Trophoblast cell (in vitro differentiated cells and primary cell): ENCODE measurements around the gene SF3B2.

Source experiments
- DNase-seq, 2 donors: peaks; one replicate each; pipeline ENCODE4 v3.0.0-alpha.2; 2016
- H2AFZ ChIP-seq: 2 replicates; pipeline ENCODE4 v1.6.1; 2013; ENCODE audit warnings: low read length, moderate library complexity, mild to moderate bottlenecking; ENCODE audit not compliant: insufficient read depth, poor library complexity
- H2AK5ac ChIP-seq: 2 replicates; pipeline ENCODE4 v1.6.1; 2013; ENCODE audit warnings: mild to moderate bottlenecking, low read length
- H2BK120ac ChIP-seq: 2 replicates; pipeline ENCODE4 v1.6.1; 2013; ENCODE audit warnings: low read length, mild to moderate bottlenecking, moderate library complexity; ENCODE audit not compliant: insufficient read depth, poor library complexity
- H2BK12ac ChIP-seq: 2 replicates; pipeline ENCODE4 v1.6.1; 2013; ENCODE audit warnings: mild to moderate bottlenecking, low read length, moderate library complexity
- H2BK5ac ChIP-seq: 2 replicates; pipeline ENCODE4 v1.6.1; 2013; ENCODE audit warnings: low read length, low read depth, moderate library complexity, mild to moderate bottlenecking; ENCODE audit not compliant: poor library complexity
- H3K14ac ChIP-seq: 2 replicates; pipeline ENCODE4 v1.6.1; 2013; ENCODE audit warnings: mild to moderate bottlenecking, low read length
- H3K18ac ChIP-seq: 2 replicates; pipeline ENCODE4 v1.6.1; 2013; ENCODE audit warnings: mild to moderate bottlenecking, low read length
- H3K23ac ChIP-seq: 2 replicates; pipeline ENCODE4 v1.6.1; 2013; ENCODE audit warnings: low read length
- H3K27ac ChIP-seq: 2 replicates; pipeline ENCODE4 v1.5.1; 2013; ENCODE audit warnings: low read depth, mild to moderate bottlenecking, inconsistent platforms, low read length, moderate library complexity
- H3K27me3 ChIP-seq: 2 replicates; pipeline ENCODE4 v1.6.1; 2013; ENCODE audit warnings: inconsistent platforms, mild to moderate bottlenecking, low read length, moderate library complexity; ENCODE audit not compliant: insufficient read depth
- H3K36me3 ChIP-seq, 2 experiments: 1 replicate in 1 of 2; 2 replicates in 1 of 2; pipeline ENCODE4 v1.6.1; 2013; ENCODE audit warnings: low read length in 2 of 2, mild to moderate bottlenecking in 2 of 2, moderate library complexity in 1 of 2; ENCODE audit not compliant: insufficient read depth in 2 of 2, control insufficient read depth in 1 of 2
- H3K4ac ChIP-seq: 2 replicates; pipeline ENCODE4 v1.6.1; 2013; ENCODE audit warnings: low read depth, mild to moderate bottlenecking, low read length, moderate library complexity
- H3K4me1 ChIP-seq, 2 experiments: 1 replicate in 1 of 2; 2 replicates in 1 of 2; pipeline ENCODE4 v1.6.1; 2013; ENCODE audit warnings: low read length in 2 of 2, mild to moderate bottlenecking in 2 of 2, moderate library complexity in 1 of 2; ENCODE audit not compliant: insufficient read depth in 2 of 2, control insufficient read depth in 1 of 2
- H3K4me2 ChIP-seq: 2 replicates; pipeline ENCODE4 v1.6.1; 2013; ENCODE audit warnings: inconsistent platforms, mild to moderate bottlenecking, low read length, moderate library complexity
- H3K4me3 ChIP-seq: 2 replicates; pipeline ENCODE4 v1.5.1; 2013; ENCODE audit warnings: mild to moderate bottlenecking, low read depth, low read length, inconsistent platforms
- H3K79me1 ChIP-seq: one replicate; pipeline ENCODE4 v1.6.1; 2013; ENCODE audit warnings: low read length
- H3K79me2 ChIP-seq: 2 replicates; pipeline ENCODE4 v1.6.1; 2013; ENCODE audit warnings: low read length, mild to moderate bottlenecking; ENCODE audit not compliant: control insufficient read depth, insufficient read depth, poor library complexity
- H3K9ac ChIP-seq: 2 replicates; pipeline ENCODE4 v1.6.1; 2013; ENCODE audit warnings: mild to moderate bottlenecking, low read length
- H3K9me3 ChIP-seq: 2 replicates; pipeline ENCODE4 v1.6.1; 2013; ENCODE audit warnings: low read depth, mild to moderate bottlenecking, control low read depth, inconsistent platforms, low read length; ENCODE audit not compliant: insufficient read depth
- H4K12ac ChIP-seq: 2 replicates; pipeline ENCODE4 v1.6.1; 2013; ENCODE audit warnings: low read depth, mild to moderate bottlenecking, low read length, moderate library complexity
- H4K8ac ChIP-seq: 2 replicates; pipeline ENCODE4 v1.6.1; 2013; ENCODE audit warnings: low read depth, mild to moderate bottlenecking, low read length, moderate library complexity
- H4K91ac ChIP-seq: one replicate; pipeline ENCODE4 v1.6.1; 2013; ENCODE audit warnings: low read depth, mild to moderate bottlenecking, low read length, moderate library complexity
- WGBS: extraction: QIAGEN DNeasy Blood & Tissue Kit; methylation state at CpG from one replicate; pipeline ENCODE4 v1.1.7; 2013; ENCODE audit warnings: missing lambda C conversion rate; ENCODE audit not compliant: insufficient read length, insufficient coverage; ENCODE audit errors: extremely low coverage; 5-methylcytosine and 5-hydroxymethylcytosine counted together

The SF3B2 gene

DNA sequence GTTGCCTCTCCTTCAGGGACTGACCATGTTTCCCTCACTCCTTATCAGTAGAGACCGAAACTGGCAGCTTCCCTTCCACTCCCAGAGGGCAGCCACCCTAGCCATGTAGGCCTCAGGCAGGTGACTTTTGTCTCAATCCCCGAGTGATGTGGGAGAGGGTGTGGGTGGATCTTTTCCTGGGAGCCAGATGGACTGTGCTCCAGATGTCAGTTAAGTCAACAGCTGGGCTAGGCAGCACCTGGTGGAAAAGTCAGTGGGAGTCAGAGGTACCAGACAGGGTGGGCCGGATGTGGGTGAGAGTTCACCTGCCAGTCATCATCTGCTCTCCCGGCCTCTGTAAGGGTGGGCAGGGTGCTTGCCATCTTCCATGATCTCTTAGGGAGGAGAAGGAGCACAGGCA lies 48.0 kb upstream of the SF3B2 start:
- Histone ChIP-seq H2AFZ (no peak overlapping the region), H3K36me3 (peaks cover 19 to 21% of the 10 kb centered on the region in 2 experiments), H3K4me2 (no peak overlapping the region), H4K8ac (no peak overlapping the region), H2BK120ac (no peak overlapping the region), H2BK12ac (no peak overlapping the region), H3K14ac (no peak overlapping the region), H3K4ac (peak overlapping the region; percentile 31), H3K79me2 (peaks cover 9% of the 10 kb centered on the region), H3K4me1 (peaks cover 14 to 23% of the 10 kb centered on the region in 2 experiments), H4K12ac (no peak overlapping the region), H3K4me3 (no peak overlapping the region), H3K79me1 (peaks cover 10% of the 10 kb centered on the region), H3K23ac (no peak overlapping the region), H3K9me3 (no peaks in the 10 kb centered on the region), H3K18ac (peak overlapping the region; percentile 29), H2BK5ac (no peak overlapping the region), H3K9ac (no peak overlapping the region), H2AK5ac (no peak overlapping the region), H3K27ac (no peak overlapping the region), H4K91ac (no peak overlapping the region), H3K27me3 (no peaks in the 10 kb centered on the region)
- no peak for DNase-seq
- WGBS, result no CpG with 5 or more reads among the region's 4 CpGs

GRCh38 chr11:66006134-66006890 lies 45.9 kb upstream of the SF3B2 start:
- no CpG with 5 or more reads among the region's 13 CpGs for WGBS
- peaks cover 9% of the 10 kb centered on the region for H3K79me2 ChIP-seq
- H3K18ac ChIP-seq, result no peak overlapping the region
- H3K4me2 ChIP-seq, result no peak overlapping the region
- no peak overlapping the region for H2BK12ac ChIP-seq
- no peak overlapping the region for H2BK5ac ChIP-seq
- no peak overlapping the region for H3K9ac ChIP-seq
- no peak overlapping the region for H3K4ac ChIP-seq
- H2BK120ac ChIP-seq, result no peak overlapping the region
- no peak overlapping the region for H2AK5ac ChIP-seq
- H3K79me1 ChIP-seq, result peaks cover 14% of the 10 kb centered on the region
- no peaks in the 10 kb centered on the region for H3K27me3 ChIP-seq
- peak overlapping the region; percentile 20 for H4K91ac ChIP-seq
- H3K23ac ChIP-seq, result no peak overlapping the region
- H4K12ac ChIP-seq, result no peak overlapping the region
- peaks cover 21 to 25% of the 10 kb centered on the region in 2 experiments for H3K4me1 ChIP-seq
- DNase-seq, result no peak
- no peak overlapping the region for H3K4me3 ChIP-seq
- peaks cover 8 to 9% of the 10 kb centered on the region in 2 experiments for H3K36me3 ChIP-seq
- H2AFZ ChIP-seq, result no peak overlapping the region
- H3K27ac ChIP-seq, result no peak overlapping the region
- no peaks in the 10 kb centered on the region for H3K9me3 ChIP-seq
- no peak overlapping the region for H4K8ac ChIP-seq
- H3K14ac ChIP-seq, result no peak overlapping the region

DNA sequence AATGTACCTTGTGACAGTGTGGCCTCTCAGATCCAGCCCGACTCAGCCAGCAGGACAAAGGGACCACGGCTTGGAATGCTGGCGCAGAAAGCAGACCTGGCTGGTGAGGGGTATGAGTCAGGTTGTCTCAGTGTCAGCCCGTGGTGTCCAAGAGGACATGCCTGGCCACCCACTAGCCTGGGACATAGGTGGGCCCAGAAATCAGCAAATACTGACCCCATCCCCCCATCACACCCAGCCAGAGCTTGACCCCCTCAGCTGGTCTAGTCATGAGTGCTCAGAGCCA lies 45.3 kb upstream of the SF3B2 start:
- H2AFZ ChIP-seq, result no peak overlapping the region
- WGBS, result no CpG with 5 or more reads among the region's 4 CpGs
- H3K36me3 ChIP-seq, result peaks cover 8 to 9% of the 10 kb centered on the region in 2 experiments

GRCh38 chr11:66007201-66007634 lies 44.9 kb upstream of the SF3B2 start:
- peak overlapping the region; percentile 4 for H2AK5ac ChIP-seq
- no peak for DNase-seq
- H3K27ac ChIP-seq, result no peak overlapping the region
- peaks cover 16% of the 10 kb centered on the region for H3K79me1 ChIP-seq
- no peak overlapping the region for H3K4ac ChIP-seq
- no peak overlapping the region for H2BK5ac ChIP-seq
- no peak overlapping the region for H2AFZ ChIP-seq
- H3K23ac ChIP-seq, result no peak overlapping the region
- no peak overlapping the region for H2BK12ac ChIP-seq
- no CpG with 5 or more reads among the region's 5 CpGs for WGBS
- H3K79me2 ChIP-seq, result peaks cover 7% of the 10 kb centered on the region
- no peak overlapping the region for H3K9ac ChIP-seq
- H3K14ac ChIP-seq, result no peak overlapping the region
- peaks cover 8 to 9% of the 10 kb centered on the region in 2 experiments for H3K36me3 ChIP-seq
- no peaks in the 10 kb centered on the region for H3K9me3 ChIP-seq
- no peak overlapping the region for H4K12ac ChIP-seq
- no peak overlapping the region for H3K4me3 ChIP-seq
- no peak overlapping the region for H4K91ac ChIP-seq
- peaks cover 29 to 34% of the 10 kb centered on the region in 2 experiments for H3K4me1 ChIP-seq
- H3K4me2 ChIP-seq, result no peak overlapping the region
- H3K27me3 ChIP-seq, result no peaks in the 10 kb centered on the region
- H3K18ac ChIP-seq, result no peak overlapping the region
- H2BK120ac ChIP-seq, result no peak overlapping the region
- H4K8ac ChIP-seq, result no peak overlapping the region

More for the DNA sequence above, 45.3 kb upstream of the SF3B2 start:
- H3K4ac ChIP-seq, result no peak overlapping the region
- peaks cover 25 to 31% of the 10 kb centered on the region in 2 experiments for H3K4me1 ChIP-seq
- H3K23ac ChIP-seq, result no peak overlapping the region
- H4K12ac ChIP-seq, result no peak overlapping the region
- H2BK12ac ChIP-seq, result peak overlapping the region; percentile 2
- no peak overlapping the region for H3K4me2 ChIP-seq
- H3K27me3 ChIP-seq, result no peaks in the 10 kb centered on the region
- H3K79me1 ChIP-seq, result peaks cover 16% of the 10 kb centered on the region
- H3K27ac ChIP-seq, result no peak overlapping the region
- H3K9ac ChIP-seq, result no peak overlapping the region
- H2AK5ac ChIP-seq, result peak overlapping the region; percentile 4
- H3K14ac ChIP-seq, result no peak overlapping the region
- no peaks in the 10 kb centered on the region for H3K9me3 ChIP-seq
- H2BK5ac ChIP-seq, result no peak overlapping the region
- no peak overlapping the region for H4K91ac ChIP-seq
- peaks cover 6% of the 10 kb centered on the region for H3K79me2 ChIP-seq
- no peak overlapping the region for H4K8ac ChIP-seq
- H3K4me3 ChIP-seq, result no peak overlapping the region
- DNase-seq, result no peak
- no peak overlapping the region for H3K18ac ChIP-seq
- no peak overlapping the region for H2BK120ac ChIP-seq
